Measurements from ENCODE around the gene LRRC4. TPM values are rescaled to one million over a fixed set of nuclear protein-coding genes. Genes with fewer than 3 reads are reported as not detected.
A peak's percentile ranks its signal among the peaks of the same experiment; 100 is the strongest.

The LRRC4 gene, protein sequence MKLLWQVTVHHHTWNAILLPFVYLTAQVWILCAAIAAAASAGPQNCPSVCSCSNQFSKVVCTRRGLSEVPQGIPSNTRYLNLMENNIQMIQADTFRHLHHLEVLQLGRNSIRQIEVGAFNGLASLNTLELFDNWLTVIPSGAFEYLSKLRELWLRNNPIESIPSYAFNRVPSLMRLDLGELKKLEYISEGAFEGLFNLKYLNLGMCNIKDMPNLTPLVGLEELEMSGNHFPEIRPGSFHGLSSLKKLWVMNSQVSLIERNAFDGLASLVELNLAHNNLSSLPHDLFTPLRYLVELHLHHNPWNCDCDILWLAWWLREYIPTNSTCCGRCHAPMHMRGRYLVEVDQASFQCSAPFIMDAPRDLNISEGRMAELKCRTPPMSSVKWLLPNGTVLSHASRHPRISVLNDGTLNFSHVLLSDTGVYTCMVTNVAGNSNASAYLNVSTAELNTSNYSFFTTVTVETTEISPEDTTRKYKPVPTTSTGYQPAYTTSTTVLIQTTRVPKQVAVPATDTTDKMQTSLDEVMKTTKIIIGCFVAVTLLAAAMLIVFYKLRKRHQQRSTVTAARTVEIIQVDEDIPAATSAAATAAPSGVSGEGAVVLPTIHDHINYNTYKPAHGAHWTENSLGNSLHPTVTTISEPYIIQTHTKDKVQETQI
- total RNA-seq = 0.43 TPM

DNA sequence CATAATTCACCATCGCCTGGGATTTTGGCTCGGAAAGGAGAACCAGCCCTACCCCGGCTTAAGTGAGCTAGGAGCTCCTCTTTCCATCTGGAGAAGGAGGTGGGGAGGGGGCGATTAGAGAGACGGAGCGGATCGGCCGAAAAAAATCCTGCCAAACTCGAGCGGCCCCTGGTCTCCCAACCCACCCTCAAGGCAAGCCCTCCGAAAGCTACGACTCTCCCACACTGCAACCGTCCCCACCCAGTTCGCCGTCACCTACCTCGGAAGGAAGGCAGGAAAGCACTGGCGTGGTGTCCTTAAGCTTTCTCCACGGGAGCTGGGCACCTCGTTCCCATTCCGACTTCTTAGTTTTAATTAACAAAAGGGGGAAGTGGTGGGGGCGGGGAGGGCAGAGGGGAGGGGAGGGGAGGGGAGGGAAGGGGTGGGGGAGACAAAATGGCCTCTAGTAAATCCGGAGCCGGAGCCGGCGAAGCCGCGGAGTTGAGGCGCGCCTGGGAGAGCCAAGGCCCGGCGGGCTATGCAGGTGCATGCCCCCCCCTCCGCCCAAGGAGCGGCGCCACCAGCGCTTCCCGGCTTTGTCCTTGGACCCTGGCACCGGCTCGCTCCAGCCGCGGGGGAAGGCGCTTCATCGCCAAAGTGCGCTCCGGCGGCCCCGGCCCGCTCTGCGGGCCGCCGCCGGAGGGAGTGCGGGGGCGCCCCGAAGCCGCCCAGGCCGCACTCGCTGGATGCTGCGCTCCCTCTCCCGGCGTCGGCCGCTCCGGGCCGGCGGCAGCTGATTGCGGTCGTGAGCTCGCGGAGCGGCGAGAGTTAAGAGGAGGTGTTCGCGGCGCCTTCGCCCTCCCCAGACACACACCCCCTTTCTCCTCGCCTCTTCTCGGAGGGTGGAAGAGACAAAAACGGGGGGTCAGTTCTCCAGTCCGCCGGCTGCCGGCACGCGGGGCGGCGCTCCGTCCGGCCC lies at the start of gene LRRC4:
Gene LRRC4 (minus strand): TSS at position 784 of the 958 bp plus-strand sequence. CDS start 797 bp downstream, outside the sequence.
- no peak for DNase-seq (ENCODE audit: low spot score in 2 of 2)
- H3K27ac ChIP-seq = no peak within 1 kb of the TSS
- TF ChIP-seq, protein P1, sequence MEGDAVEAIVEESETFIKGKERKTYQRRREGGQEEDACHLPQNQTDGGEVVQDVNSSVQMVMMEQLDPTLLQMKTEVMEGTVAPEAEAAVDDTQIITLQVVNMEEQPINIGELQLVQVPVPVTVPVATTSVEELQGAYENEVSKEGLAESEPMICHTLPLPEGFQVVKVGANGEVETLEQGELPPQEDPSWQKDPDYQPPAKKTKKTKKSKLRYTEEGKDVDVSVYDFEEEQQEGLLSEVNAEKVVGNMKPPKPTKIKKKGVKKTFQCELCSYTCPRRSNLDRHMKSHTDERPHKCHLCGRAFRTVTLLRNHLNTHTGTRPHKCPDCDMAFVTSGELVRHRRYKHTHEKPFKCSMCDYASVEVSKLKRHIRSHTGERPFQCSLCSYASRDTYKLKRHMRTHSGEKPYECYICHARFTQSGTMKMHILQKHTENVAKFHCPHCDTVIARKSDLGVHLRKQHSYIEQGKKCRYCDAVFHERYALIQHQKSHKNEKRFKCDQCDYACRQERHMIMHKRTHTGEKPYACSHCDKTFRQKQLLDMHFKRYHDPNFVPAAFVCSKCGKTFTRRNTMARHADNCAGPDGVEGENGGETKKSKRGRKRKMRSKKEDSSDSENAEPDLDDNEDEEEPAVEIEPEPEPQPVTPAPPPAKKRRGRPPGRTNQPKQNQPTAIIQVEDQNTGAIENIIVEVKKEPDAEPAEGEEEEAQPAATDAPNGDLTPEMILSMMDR (IDR thresholded peaks at IDR 0.05) = no peak
- intact Hi-C loops (cut with DNase I) = no loop called here
- no peaks in the 10 kb centered on the region for H3K9me3 ChIP-seq
- H3K27me3 ChIP-seq = no peaks in the 10 kb centered on the region
- peak within 1 kb of the TSS; percentile 68 to 77 for H3K4me3 ChIP-seq
- H3K4me1 ChIP-seq = peaks cover 5 to 8% of the 10 kb centered on the region in 2 donors
- no peaks in the 10 kb centered on the region for H3K36me3 ChIP-seq

DNA sequence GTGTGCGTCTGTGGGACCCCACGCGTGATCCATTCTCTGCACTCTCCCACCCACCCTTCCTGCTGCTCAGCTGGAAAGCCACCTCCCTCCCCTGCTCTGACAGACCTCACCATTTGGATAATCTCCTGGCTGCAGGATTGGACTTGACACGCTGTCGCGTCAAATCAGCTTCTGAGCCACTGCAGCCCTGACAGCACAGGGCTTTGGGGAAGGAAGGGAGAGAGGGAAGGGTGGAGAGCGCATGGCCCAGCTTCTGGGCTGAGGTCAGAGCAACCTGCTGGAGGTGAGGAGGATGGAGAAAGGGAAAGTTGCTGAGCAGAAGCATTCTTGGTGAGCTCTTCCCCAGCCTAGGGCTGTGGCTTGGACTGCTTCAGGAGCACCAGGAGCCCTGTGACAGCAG lies 48.9 kb upstream of the LRRC4 start:
- no peak for DNase-seq (ENCODE audit: low spot score in 2 of 2)
- no peaks in the 10 kb centered on the region for H3K27me3 ChIP-seq
- no peak overlapping the region for H3K4me3 ChIP-seq
- no peaks in the 10 kb centered on the region for H3K9me3 ChIP-seq
- intact Hi-C loops (cut with DNase I) = no loop called here
- no peaks in the 10 kb centered on the region for H3K4me1 ChIP-seq
- no peak overlapping the region for H3K27ac ChIP-seq
- H3K36me3 ChIP-seq = peaks cover 40 to 72% of the 10 kb centered on the region in 2 donors
- TF ChIP-seq, protein P1 (IDR thresholded peaks at IDR 0.05) = no peak

DNA sequence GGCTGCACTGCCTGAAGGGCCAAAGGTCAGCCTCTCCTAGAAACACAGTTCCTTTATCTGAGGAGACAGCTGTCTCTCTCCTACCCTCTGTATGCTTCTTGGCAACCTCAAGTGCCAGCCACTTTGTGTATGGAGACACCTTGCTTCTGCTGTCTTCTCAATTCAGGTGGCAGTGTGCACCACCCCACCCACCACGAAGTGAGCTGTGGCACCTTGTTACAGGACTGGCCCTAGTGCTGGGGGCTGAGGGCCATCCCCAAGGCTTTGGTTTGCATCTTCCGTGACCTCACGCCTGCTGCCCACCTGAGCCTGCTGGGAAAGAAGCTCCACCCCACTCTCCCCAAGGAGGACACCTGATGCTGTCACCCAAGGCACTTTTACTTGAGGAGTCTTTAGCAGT lies 47.1 kb upstream of the LRRC4 start:
- peaks cover 48 to 63% of the 10 kb centered on the region in 2 donors for H3K36me3 ChIP-seq
- TF ChIP-seq, protein P1 (IDR thresholded peaks at IDR 0.05) = no peak
- intact Hi-C loops (cut with DNase I) = no loop called here
- H3K4me1 ChIP-seq = no peaks in the 10 kb centered on the region
- no peaks in the 10 kb centered on the region for H3K27me3 ChIP-seq
- H3K9me3 ChIP-seq = no peaks in the 10 kb centered on the region
- no peak for DNase-seq (ENCODE audit: low spot score in 2 of 2)
- no peak overlapping the region for H3K27ac ChIP-seq
- no peak overlapping the region for H3K4me3 ChIP-seq

DNA sequence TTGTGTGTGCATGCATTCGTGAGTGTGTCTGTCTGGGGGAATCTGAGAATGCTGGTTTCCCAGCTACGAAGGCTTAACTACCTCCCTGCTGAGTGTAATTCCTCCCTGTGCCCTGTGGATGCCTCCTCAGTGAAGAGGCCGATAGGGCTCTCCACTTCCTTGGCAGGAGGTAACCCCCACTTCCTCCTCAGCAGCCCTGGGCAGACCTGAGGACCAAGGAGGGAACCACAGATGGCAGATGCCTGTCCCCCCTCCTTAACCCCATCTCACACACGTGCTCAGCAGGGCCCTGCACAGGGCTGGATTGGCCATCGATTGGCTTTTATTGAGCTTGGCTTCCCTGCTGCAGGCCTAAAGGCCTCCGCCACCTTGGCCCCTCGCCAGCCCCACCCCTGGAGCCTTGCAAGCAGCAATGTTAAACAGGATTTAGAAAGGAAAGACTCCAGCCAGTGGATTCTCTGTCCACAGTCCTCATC lies 45.6 kb upstream of the LRRC4 start:
- DNase-seq (ENCODE audit: low spot score in 2 of 2) = peak in 1 of 2 donors; percentile 65
- peaks cover 42 to 54% of the 10 kb centered on the region in 2 donors for H3K36me3 ChIP-seq
- no peak overlapping the region for H3K27ac ChIP-seq
- TF ChIP-seq, protein P1 (IDR thresholded peaks at IDR 0.05) = no peak
- no peak overlapping the region for H3K4me3 ChIP-seq
- H3K9me3 ChIP-seq = no peaks in the 10 kb centered on the region
- H3K4me1 ChIP-seq = no peaks in the 10 kb centered on the region
- no peaks in the 10 kb centered on the region for H3K27me3 ChIP-seq
- intact Hi-C loops (cut with DNase I) = no loop called here

DNA sequence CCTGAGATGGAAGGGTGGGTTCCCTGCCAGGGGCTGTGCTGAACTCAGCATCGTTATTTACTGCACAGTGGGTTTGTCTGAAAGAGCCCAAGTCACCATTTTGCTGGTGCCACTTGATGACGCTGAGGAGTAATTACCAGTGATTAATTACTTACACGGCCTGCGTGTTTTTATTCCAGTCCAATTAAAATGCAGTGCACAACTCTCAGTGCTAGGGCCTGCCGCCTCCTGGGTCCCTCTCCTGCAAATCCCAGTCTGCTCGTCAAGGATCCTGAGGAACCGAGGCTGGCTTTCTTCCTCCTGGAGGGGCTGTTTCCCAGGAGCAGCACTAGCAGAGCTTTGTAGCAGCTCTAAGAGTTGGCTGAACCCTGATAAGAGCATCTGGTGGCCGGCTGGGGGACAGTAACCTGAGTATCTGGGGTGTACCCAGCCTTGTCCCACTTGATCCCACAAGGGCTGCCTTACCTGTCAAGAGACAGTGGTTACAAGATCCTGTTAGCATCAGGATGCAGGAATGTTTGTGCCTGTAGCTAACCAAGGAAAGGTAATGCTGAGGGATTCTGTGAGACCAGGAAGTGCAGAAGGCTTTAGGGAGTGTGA lies 45.1 kb upstream of the LRRC4 start:
- no peak overlapping the region for H3K4me3 ChIP-seq
- peaks cover 38 to 49% of the 10 kb centered on the region in 2 donors for H3K36me3 ChIP-seq
- intact Hi-C loops (cut with DNase I) = no loop called here
- no peaks in the 10 kb centered on the region for H3K9me3 ChIP-seq
- TF ChIP-seq, protein P1 (IDR thresholded peaks at IDR 0.05) = no peak
- no peak overlapping the region for H3K27ac ChIP-seq
- no peak for DNase-seq (ENCODE audit: low spot score in 2 of 2)
- no peaks in the 10 kb centered on the region for H3K27me3 ChIP-seq
- H3K4me1 ChIP-seq = no peaks in the 10 kb centered on the region
